ENCODE results near the gene HSD17B2. TPM values are rescaled to one million over a fixed set of nuclear protein-coding genes. Genes with fewer than 3 reads are reported as not detected.

Gene HSD17B2
- total and polyA plus RNA-seq, 9 donors: 0.12 to 4.5 (median 0.59) TPM; not detected in 4

DNA sequence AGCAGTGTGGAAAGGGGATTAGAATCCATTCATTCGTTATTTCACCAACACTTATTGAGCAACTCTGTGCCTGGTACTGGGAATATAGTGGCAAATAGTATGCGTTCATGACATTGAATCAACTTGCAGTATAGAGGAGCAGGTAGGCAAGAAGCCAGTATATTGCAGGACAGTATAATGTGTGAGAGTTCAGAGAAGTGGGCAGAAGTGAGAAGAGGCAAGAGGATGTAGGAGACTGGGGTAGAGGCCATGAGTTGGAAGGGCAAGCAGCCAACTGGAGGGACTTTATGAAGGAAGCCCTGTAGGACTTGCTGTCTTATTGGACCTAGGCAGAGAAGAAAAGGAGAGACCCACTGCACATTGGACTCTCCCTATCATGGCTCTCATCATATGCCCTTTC lies 12.3 kb downstream of the HSD17B2 start:
- DNase-seq: no peak
- Histone ChIP-seq H3K4me1 (ENCODE audit: insufficient read depth) (no peaks in the 10 kb centered on the region), H3K27me3 (no peaks in the 10 kb centered on the region), H3K36me3 (no peaks in the 10 kb centered on the region), H3K9me3 (no peaks in the 10 kb centered on the region), H3K4me3 (no peak overlapping the region), H3K27ac (no peak overlapping the region)
- intact Hi-C loops (cut with DNase I): no loop called here
- TF ChIP-seq EP300 (IDR thresholded peaks at IDR 0.05): no peak
- TF ChIP-seq POLR2A (IDR thresholded peaks at IDR 0.05): no peak
- TF ChIP-seq CTCF (IDR thresholded peaks at IDR 0.05): no peak
- 83 to 94% (median 93%) methylated on average over 2 of the region's 2 CpGs for WGBS, 3 donors

DNA sequence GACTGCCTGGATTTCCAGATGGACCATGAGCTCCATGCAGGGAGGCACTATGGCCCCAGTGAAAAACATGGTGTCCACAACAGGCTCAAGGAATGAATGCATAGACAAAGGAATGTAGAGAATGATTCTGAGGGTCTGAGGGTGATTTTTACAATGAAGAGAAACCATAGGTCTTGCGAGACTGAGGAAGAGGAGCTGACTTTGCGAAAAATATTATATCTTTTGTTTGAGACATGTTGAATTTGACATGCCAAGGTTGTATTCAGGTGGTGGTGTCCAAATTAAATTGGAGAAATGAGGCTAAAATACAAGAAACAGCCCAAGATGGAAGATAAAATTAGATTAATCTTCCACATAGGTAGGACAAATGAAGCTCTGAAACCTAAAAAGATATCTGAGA lies 12.7 kb downstream of the HSD17B2 start:
- Histone ChIP-seq H3K27me3 (no peaks in the 10 kb centered on the region), H3K27ac (no peak overlapping the region), H3K4me1 (ENCODE audit: insufficient read depth) (no peaks in the 10 kb centered on the region), H3K9me3 (no peaks in the 10 kb centered on the region), H3K4me3 (no peak overlapping the region), H3K36me3 (no peaks in the 10 kb centered on the region)
- DNase-seq: no peak
- intact Hi-C loops (cut with DNase I): no loop called here
- 85 to 90% (median 87%) methylated on average over 2 of the region's 2 CpGs for WGBS, 3 donors
- no peak for TF ChIP-seq EP300 (IDR thresholded peaks at IDR 0.05)
- TF ChIP-seq CTCF (IDR thresholded peaks at IDR 0.05): no peak
- TF ChIP-seq POLR2A (IDR thresholded peaks at IDR 0.05): no peak

DNA sequence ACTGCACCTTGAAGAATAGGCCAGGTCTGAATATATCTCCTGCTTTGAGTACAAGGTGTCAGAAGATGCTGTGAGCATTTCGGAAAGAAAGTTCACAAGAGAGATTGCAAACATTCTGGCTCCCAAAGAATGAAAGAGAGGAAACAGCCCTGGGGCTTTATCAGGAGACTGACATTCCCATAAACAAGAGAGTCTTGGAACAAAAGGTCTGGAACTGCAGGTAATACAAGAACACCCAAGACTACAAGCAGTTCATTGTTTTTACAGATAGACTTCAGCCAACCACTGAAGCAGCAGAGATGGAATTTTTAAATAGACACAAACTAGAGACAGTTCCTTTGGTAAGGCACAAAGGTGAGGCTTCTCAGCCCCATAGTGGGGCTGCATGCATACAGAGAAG lies 14.4 kb downstream of the HSD17B2 start:
- Histone ChIP-seq H3K4me3 (no peak overlapping the region), H3K4me1 (ENCODE audit: insufficient read depth) (no peaks in the 10 kb centered on the region), H3K27ac (no peak overlapping the region), H3K36me3 (no peaks in the 10 kb centered on the region), H3K27me3 (no peaks in the 10 kb centered on the region), H3K9me3 (peaks cover 0 to 3% of the 10 kb centered on the region in 2 donors)
- WGBS, 3 donors: 65 to 83% (median 77%) methylated on average over 1 of the region's 1 CpG
- TF ChIP-seq CTCF (IDR thresholded peaks at IDR 0.05) (no peak), POLR2A (IDR thresholded peaks at IDR 0.05) (no peak), EP300 (IDR thresholded peaks at IDR 0.05) (no peak)
- intact Hi-C loops (cut with DNase I): no loop called here
- DNase-seq: no peak

GRCh38 chr16:82050506-82050905 lies 15.5 kb downstream of the HSD17B2 start:
- no peak overlapping the region for H3K4me3 ChIP-seq
- no peaks in the 10 kb centered on the region for H3K4me1 ChIP-seq (ENCODE audit: insufficient read depth)
- no peaks in the 10 kb centered on the region for H3K27me3 ChIP-seq
- no peak overlapping the region for H3K27ac ChIP-seq
- no peak for DNase-seq
- intact Hi-C loops (cut with DNase I): no loop called here
- H3K9me3 ChIP-seq: peaks cover 0 to 3% of the 10 kb centered on the region in 2 donors
- WGBS, 3 donors: 36 to 42% (median 42%) methylated on average over 3 of the region's 3 CpGs
- no peak for TF ChIP-seq EP300 (IDR thresholded peaks at IDR 0.05)
- H3K36me3 ChIP-seq: no peaks in the 10 kb centered on the region

- no peaks in the 10 kb centered on the region for H3K27me3 ChIP-seq
- peaks cover 0 to 3% of the 10 kb centered on the region in 2 donors for H3K9me3 ChIP-seq
- intact Hi-C loops (cut with DNase I): no loop called here
- no peaks in the 10 kb centered on the region for H3K4me1 ChIP-seq (ENCODE audit: insufficient read depth)
- 76 to 84% (median 81%) methylated on average over 4 of the region's 4 CpGs for whole genome bisulfite sequencing, 3 donors
- TF ChIP-seq POLR2A (IDR thresholded peaks at IDR 0.05) (no peak), CTCF (IDR thresholded peaks at IDR 0.05) (no peak), EP300 (IDR thresholded peaks at IDR 0.05) (no peak)
- no peak for DNase-seq
- H3K36me3 ChIP-seq: no peaks in the 10 kb centered on the region
- H3K27ac ChIP-seq: no peak overlapping the region
- H3K4me3 ChIP-seq: no peak overlapping the region
These were observed 15.9 kb downstream of the HSD17B2 start for GRCh38 chr16:82050909-82051357.
